Panc1 (cell line): ENCODE results near the gene ANXA6. TPM values are rescaled to one million over a fixed set of nuclear protein-coding genes. Genes with fewer than 3 reads are reported as not detected.

Source experiments
- ATAC-seq: fragments of 200-7000 bp; cut with Tn5 transposase; 2 replicates; pipeline ENCODE4 v1.9.1; 2020; ENCODE audit warnings: mild to moderate bottlenecking, moderate library complexity
- BruUV-seq: library from RNA; stranded (reverse); fragments of 400-500 nt; replicated peaks from 2 replicates; lab custom pipeline; 2021; lab: Mats Ljungman, UMichigan
- CTCF ChIA-PET: fragments of 300-600 bp; sonication (Branson Sonifier 250); formaldehyde crosslinking; loops from one replicate; lab custom pipeline; 2022; ENCODE audit warnings: antibody characterized with exemption; lab: Charles Lee
- POLR2A ChIA-PET: fragments of 300-600 bp; sonication (Branson Sonifier 250); formaldehyde crosslinking; loops from one replicate; lab custom pipeline; 2022; ENCODE audit warnings: antibody characterized with exemption; lab: Charles Lee
- DNase-seq: peaks from one replicate; pipeline ENCODE4 v3.0.0-alpha.2; 2010; ENCODE audit warnings: low read depth, low spot score
- H3K27ac ChIP-seq: 2 replicates; pipeline ENCODE4 v1.5.1; 2011; ENCODE audit warnings: mild to moderate bottlenecking, low read length, inconsistent platforms
- H3K27me3 ChIP-seq: fragments of 200-500 bp; sonication (Bioruptor generic); 2 replicates; pipeline ENCODE4 v1.6.0; 2014; ENCODE audit warnings: low read length, inconsistent platforms; ENCODE audit not compliant: control insufficient read depth, insufficient read depth
- H3K36me3 ChIP-seq: fragments of 200-500 bp; sonication (Bioruptor generic); 2 replicates; pipeline ENCODE4 v1.5.1; 2014; ENCODE audit warnings: inconsistent platforms, mild to moderate bottlenecking, low read length, moderate library complexity; ENCODE audit not compliant: control insufficient read depth, insufficient read depth
- H3K4me1 ChIP-seq: 2 replicates; pipeline ENCODE4 v1.5.1; 2011; ENCODE audit warnings: inconsistent platforms, mild to moderate bottlenecking, low read length, moderate library complexity; ENCODE audit not compliant: control insufficient read depth, insufficient read depth
- H3K4me3 ChIP-seq, 2 experiments: 2 replicates each; pipeline ENCODE4 v1.5.1; 2011 to 2012; ENCODE audit warnings: low read depth in 2 of 2, low read length in 2 of 2, mild to moderate bottlenecking in 2 of 2, inconsistent platforms in 1 of 2, moderate library complexity in 1 of 2
- H3K9me3 ChIP-seq: fragments of 200-500 bp; sonication (Bioruptor generic); 2 replicates; pipeline ENCODE4 v1.5.1; 2014; ENCODE audit warnings: low read depth, mild to moderate bottlenecking, inconsistent platforms, low read length, moderate library complexity; ENCODE audit not compliant: control insufficient read depth, insufficient read depth
- POLR2AphosphoS5 ChIP-seq: IDR thresholded peaks from 2 replicates; pipeline ENCODE4 v1.6.1; 2012; ENCODE audit warnings: mild to moderate bottlenecking, low read depth, low read length, moderate library complexity
- SIN3A ChIP-seq: IDR thresholded peaks from 2 replicates; pipeline ENCODE4 v1.6.1; 2012; ENCODE audit warnings: low read depth, mild to moderate bottlenecking, low read length, moderate library complexity, borderline replicate concordance; ENCODE audit not compliant: insufficient read depth
- TCF7L2 ChIP-seq: IDR thresholded peaks from 2 replicates; pipeline ENCODE4 v1.6.1; 2011; ENCODE audit warnings: mild to moderate bottlenecking, low read depth, low read length, inconsistent platforms
- in situ Hi-C: cut with HindIII; loops from 2 replicates; pipeline ENCODE4 v1.10.0; 2016; ENCODE audit warnings: low sequenced_read_pairs, low pct_unique_long_range_greater_than_20kb
- intact Hi-C: fragments of 100-400 bp; cut with micrococcal nuclease; formaldehyde crosslinking; loops from one replicate; pipeline ENCODE4 v1.10.0; 2022; ENCODE audit not compliant: unreplicated experiment
- total RNA-seq: library from RNA; stranded (reverse); gene quantifications from one replicate; pipeline ENCODE4 v1.2.1, GENCODE V29; 2021; ENCODE audit not compliant: unreplicated experiment
- TF ChIP-seq, protein P1 (sequence below), 2 experiments: IDR thresholded peaks; 2 replicates each; pipeline ENCODE4 v1.6.1; 2011 to 2012; ENCODE audit warnings: low read depth in 2 of 2, control low read depth in 1 of 2, low read length in 1 of 2, mild to moderate bottlenecking in 1 of 2, moderate library complexity in 1 of 2; ENCODE audit not compliant: insufficient read depth in 1 of 2
- TF ChIP-seq, protein P2 (sequence below): fragments of 450-650 bp; IDR thresholded peaks from 2 replicates; pipeline ENCODE4 v1.5.1; 2017; ENCODE audit warnings: mild to moderate bottlenecking

ANXA6 gene
- total RNA-seq, 1 experiment from 2014 or later = 60.0 TPM

DNA sequence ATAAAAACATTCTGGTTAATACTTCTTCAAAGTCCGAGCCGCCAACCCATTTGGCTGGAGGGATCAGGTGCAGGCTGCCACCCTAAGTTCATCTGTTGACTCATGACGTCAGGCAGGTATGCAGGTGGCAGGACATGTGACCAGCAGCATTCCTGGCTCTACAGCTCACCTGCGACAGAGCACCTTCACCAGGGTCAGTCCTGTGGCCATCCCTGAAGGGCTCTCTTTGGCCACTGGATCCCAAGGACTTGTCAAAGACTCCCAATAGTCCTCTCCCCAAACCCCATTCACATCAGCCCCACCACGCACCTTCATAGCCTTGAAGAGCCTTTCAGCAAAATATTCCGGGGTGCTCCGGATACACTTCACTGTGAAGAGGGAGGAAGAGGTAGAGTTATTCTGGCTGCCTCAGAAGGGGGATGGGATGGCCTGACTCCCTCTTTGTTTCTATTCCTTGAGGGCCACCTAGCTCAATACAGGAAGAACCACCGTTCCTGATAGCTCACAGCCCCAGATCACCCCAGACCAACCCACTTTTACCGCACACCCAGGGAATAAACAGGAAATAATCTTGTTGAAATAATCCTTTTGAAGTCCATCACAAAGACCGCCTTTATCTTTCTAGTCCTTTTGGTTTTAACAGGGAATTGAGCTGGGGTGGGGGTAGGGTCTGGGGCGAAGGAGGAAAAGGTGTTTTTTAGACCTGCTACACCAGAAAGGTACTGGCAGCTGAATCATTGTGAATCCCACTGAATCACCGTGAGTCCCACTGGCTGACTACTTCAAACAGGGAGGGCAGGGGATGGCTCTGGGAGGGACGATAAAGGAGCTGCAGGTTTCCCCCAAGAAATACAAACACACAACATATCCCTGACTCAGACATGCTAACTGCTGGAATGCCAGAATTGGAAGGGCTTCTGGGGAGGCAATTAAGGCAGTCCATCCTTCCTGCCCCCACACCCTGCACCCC lies 26.4 kb downstream of the ANXA6 start:
- Histone ChIP-seq H3K4me1 (no peaks in the 10 kb centered on the region), H3K36me3 (no peaks in the 10 kb centered on the region), H3K9me3 (no peaks in the 10 kb centered on the region), H3K27ac (no peak overlapping the region), H3K4me3 (no peak overlapping the region), H3K27me3 (no peaks in the 10 kb centered on the region)
- TF ChIP-seq, protein P1, sequence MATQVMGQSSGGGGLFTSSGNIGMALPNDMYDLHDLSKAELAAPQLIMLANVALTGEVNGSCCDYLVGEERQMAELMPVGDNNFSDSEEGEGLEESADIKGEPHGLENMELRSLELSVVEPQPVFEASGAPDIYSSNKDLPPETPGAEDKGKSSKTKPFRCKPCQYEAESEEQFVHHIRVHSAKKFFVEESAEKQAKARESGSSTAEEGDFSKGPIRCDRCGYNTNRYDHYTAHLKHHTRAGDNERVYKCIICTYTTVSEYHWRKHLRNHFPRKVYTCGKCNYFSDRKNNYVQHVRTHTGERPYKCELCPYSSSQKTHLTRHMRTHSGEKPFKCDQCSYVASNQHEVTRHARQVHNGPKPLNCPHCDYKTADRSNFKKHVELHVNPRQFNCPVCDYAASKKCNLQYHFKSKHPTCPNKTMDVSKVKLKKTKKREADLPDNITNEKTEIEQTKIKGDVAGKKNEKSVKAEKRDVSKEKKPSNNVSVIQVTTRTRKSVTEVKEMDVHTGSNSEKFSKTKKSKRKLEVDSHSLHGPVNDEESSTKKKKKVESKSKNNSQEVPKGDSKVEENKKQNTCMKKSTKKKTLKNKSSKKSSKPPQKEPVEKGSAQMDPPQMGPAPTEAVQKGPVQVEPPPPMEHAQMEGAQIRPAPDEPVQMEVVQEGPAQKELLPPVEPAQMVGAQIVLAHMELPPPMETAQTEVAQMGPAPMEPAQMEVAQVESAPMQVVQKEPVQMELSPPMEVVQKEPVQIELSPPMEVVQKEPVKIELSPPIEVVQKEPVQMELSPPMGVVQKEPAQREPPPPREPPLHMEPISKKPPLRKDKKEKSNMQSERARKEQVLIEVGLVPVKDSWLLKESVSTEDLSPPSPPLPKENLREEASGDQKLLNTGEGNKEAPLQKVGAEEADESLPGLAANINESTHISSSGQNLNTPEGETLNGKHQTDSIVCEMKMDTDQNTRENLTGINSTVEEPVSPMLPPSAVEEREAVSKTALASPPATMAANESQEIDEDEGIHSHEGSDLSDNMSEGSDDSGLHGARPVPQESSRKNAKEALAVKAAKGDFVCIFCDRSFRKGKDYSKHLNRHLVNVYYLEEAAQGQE (IDR thresholded peaks at IDR 0.05; ENCODE audit: insufficient read depth in 1 of 2, low read depth in 2 of 2, low read length in 1 of 2) = no peak
- TF ChIP-seq, protein P2, sequence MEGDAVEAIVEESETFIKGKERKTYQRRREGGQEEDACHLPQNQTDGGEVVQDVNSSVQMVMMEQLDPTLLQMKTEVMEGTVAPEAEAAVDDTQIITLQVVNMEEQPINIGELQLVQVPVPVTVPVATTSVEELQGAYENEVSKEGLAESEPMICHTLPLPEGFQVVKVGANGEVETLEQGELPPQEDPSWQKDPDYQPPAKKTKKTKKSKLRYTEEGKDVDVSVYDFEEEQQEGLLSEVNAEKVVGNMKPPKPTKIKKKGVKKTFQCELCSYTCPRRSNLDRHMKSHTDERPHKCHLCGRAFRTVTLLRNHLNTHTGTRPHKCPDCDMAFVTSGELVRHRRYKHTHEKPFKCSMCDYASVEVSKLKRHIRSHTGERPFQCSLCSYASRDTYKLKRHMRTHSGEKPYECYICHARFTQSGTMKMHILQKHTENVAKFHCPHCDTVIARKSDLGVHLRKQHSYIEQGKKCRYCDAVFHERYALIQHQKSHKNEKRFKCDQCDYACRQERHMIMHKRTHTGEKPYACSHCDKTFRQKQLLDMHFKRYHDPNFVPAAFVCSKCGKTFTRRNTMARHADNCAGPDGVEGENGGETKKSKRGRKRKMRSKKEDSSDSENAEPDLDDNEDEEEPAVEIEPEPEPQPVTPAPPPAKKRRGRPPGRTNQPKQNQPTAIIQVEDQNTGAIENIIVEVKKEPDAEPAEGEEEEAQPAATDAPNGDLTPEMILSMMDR = no peak
- TF ChIP-seq TCF7L2 = no peak
- TF ChIP-seq POLR2AphosphoS5 = no peak
- TF ChIP-seq SIN3A = no peak
- in situ Hi-C loops (no loop called here), intact Hi-C loops (no loop called here)
- no peak for ATAC-seq
- no TSS peak for BruUV-seq
- no peak for DNase-seq
- CTCF ChIA-PET = no interaction called here
- POLR2A ChIA-PET = no interaction called here

DNA sequence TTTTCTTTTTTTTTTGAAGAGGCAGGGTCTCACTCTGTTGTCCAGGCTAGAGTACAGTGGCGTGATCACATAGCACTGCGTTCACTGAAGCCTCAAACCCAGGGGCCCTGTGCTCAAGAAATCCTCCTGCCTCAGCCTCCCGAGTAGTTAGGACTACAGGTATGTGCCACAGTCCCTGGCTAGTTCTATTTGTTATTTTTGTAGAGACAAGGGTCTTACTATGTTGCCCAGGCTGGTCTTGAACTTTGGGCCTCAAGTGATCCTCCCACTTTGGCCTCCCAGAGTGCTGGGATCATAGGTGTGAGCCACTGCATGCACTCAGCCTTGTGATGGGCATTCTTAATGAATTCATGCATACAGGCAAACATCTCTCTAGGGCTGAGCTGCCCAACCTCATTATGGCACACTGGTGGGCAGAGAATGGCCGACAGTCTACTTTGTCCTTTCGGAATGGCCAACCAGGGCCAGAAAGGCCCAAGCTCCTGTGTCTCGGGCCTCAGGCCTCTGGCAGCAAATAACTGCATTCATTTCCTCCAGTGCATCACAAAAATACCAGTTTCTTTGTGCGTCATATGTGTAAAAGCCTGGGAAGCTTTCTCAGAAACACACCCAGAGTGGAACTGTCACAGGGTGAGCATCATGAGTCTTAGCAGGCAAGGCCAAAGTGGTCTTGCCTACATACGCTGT lies 27.2 kb downstream of the ANXA6 start:
- no peak for ATAC-seq
- CTCF ChIA-PET = no interaction called here
- no peak overlapping the region for H3K27ac ChIP-seq
- TF ChIP-seq TCF7L2 (no peak), POLR2AphosphoS5 (no peak), SIN3A (no peak)
- TF ChIP-seq, protein P2 = no peak
- TF ChIP-seq, protein P1 (IDR thresholded peaks at IDR 0.05; ENCODE audit: insufficient read depth in 1 of 2, low read depth in 2 of 2, low read length in 1 of 2) = no peak
- no peaks in the 10 kb centered on the region for H3K9me3 ChIP-seq
- intact Hi-C loops (no loop called here), in situ Hi-C loops (no loop called here)
- no peaks in the 10 kb centered on the region for H3K27me3 ChIP-seq
- DNase-seq = no peak
- POLR2A ChIA-PET = no interaction called here
- H3K36me3 ChIP-seq = no peaks in the 10 kb centered on the region
- H3K4me1 ChIP-seq = no peaks in the 10 kb centered on the region
- H3K4me3 ChIP-seq = no peak overlapping the region
- no TSS peak for BruUV-seq
